GM12878 (cell line): ENCODE measurements around the gene TSPAN16. TPM values are rescaled to one million over a fixed set of nuclear protein-coding genes. Genes with fewer than 3 reads are reported as not detected.

Experiments used
- ATF7 ChIP-seq: fragments of 450-650 bp; IDR thresholded peaks from 2 replicates; pipeline ENCODE4 v1.6.1; 2016; ENCODE audit warnings: low read depth, mild to moderate bottlenecking
- EED ChIP-seq: sonication (generic); IDR thresholded peaks from 2 replicates; pipeline ENCODE4 v1.6.1; 2016; ENCODE audit warnings: antibody characterized with exemption, low read depth
- HCFC1 ChIP-seq: fragments of 150-350 bp; IDR thresholded peaks from 2 replicates; pipeline ENCODE4 v1.6.1; 2014; ENCODE audit warnings: low read length
- IKZF2 ChIP-seq, 2 experiments: fragments of 450-650 bp; IDR thresholded peaks; 2 replicates each; pipeline ENCODE4 v1.6.1; 2017; ENCODE audit warnings: mild to moderate bottlenecking in 2 of 2, moderate library complexity in 2 of 2
- IRF4 ChIP-seq: IDR thresholded peaks from 2 replicates; pipeline ENCODE4 v1.6.1; 2011; ENCODE audit warnings: low read depth, low read length
- MXI1 ChIP-seq: fragments of 150-350 bp; IDR thresholded peaks from 2 replicates; pipeline ENCODE4 v1.6.1; 2011; ENCODE audit warnings: low read depth, mild to moderate bottlenecking, inconsistent platforms, low read length, improper control_type of control experiment
- NRF1 ChIP-seq: conservative IDR thresholded peaks from 2 replicates; pipeline ENCODE4 v1.6.1; 2011; ENCODE audit warnings: mild to moderate bottlenecking, low read depth, low read length, improper control_type of control experiment
- POLR2AphosphoS5 ChIP-seq: IDR thresholded peaks from 2 replicates; pipeline ENCODE4 v1.6.1; 2011; ENCODE audit warnings: mild to moderate bottlenecking, low read length, inconsistent platforms
- POU2F2 ChIP-seq: IDR thresholded peaks from 3 replicates; pipeline ENCODE4 v1.6.1; 2011; ENCODE audit warnings: low read depth, mild to moderate bottlenecking, low read length, borderline replicate concordance
- RAD51 ChIP-seq: fragments of 450-650 bp; IDR thresholded peaks from 2 replicates; pipeline ENCODE4 v1.6.1; 2016; ENCODE audit warnings: moderate library complexity, mild to moderate bottlenecking, inconsistent platforms
- SIX5 ChIP-seq: IDR thresholded peaks from 2 replicates; pipeline ENCODE4 v1.6.1; 2011; ENCODE audit warnings: mild to moderate bottlenecking, low read depth, low read length, moderate library complexity; ENCODE audit not compliant: severe bottlenecking
- TCF3 ChIP-seq: IDR thresholded peaks from 2 replicates; pipeline ENCODE4 v1.6.1; 2012; ENCODE audit warnings: low read depth, mild to moderate bottlenecking, low read length, borderline replicate concordance; ENCODE audit not compliant: insufficient read depth
- YY1 ChIP-seq: IDR thresholded peaks from 2 replicates; pipeline ENCODE4 v1.6.1; 2011; ENCODE audit warnings: low read depth, mild to moderate bottlenecking, low read length
- polyA plus RNA-seq, 11 experiments: library from polyadenylated mRNA; depleted of rRNA in 4 of 11; unstranded in 6 of 11; stranded (reverse) in 5 of 11; fragments of >200 nt; fragmentation: Nextera tagmentation in 4 of 11; fragmentation: Illumina TruSeq in 1 of 11; extraction: Ambion mirVana in 4 of 11; extraction: Trizol in 1 of 11; gene quantifications; 1 replicate in 1 of 11; 2 replicates in 10 of 11; pipeline versions ENCODE4 v1.2.1 to v1.2.3, GENCODE V29; 2011 to 2016; ENCODE audit warnings: inconsistent platforms in 2 of 11, missing spikeins in 2 of 11, low read depth in 1 of 11
- total RNA-seq, 4 experiments: library from RNA; depleted of rRNA in 3 of 4; stranded (reverse); fragments of >200 nt in 3 of 4; fragmentation: Illumina TruSeq in 1 of 4; extraction: Trizol in 1 of 4; gene quantifications; 2 replicates each; pipeline versions ENCODE4 v1.2.1 to v1.2.3, GENCODE V29; 2013 to 2021
- TF ChIP-seq, protein P1 (sequence below): fragments of 450-650 bp; IDR thresholded peaks from 2 replicates; pipeline ENCODE4 v1.6.1; 2016; ENCODE audit warnings: mild to moderate bottlenecking, moderate library complexity, borderline replicate concordance
- TF ChIP-seq, protein P2 (sequence below): IDR thresholded peaks from 2 replicates; pipeline ENCODE4 v1.6.1; 2012; ENCODE audit warnings: low read depth, low read length, improper control_type of control experiment
- TF ChIP-seq, protein P3 (sequence below): fragments of 450-650 bp; IDR thresholded peaks from 2 replicates; pipeline ENCODE4 v1.6.1; 2018; ENCODE audit warnings: mild to moderate bottlenecking, low read depth, moderate library complexity; ENCODE audit not compliant: partially characterized antibody
- TF ChIP-seq, protein P4 (sequence below): fragments of 450-650 bp; IDR thresholded peaks from 2 replicates; pipeline ENCODE4 v1.6.1; 2014; ENCODE audit warnings: mild to moderate bottlenecking

TSPAN16 gene
- total and polyA plus RNA-seq, 10 of the 15 experiments (the other 5 are each of a cell fraction or from before 2014, with no cell fraction given) = not detected

DNA sequence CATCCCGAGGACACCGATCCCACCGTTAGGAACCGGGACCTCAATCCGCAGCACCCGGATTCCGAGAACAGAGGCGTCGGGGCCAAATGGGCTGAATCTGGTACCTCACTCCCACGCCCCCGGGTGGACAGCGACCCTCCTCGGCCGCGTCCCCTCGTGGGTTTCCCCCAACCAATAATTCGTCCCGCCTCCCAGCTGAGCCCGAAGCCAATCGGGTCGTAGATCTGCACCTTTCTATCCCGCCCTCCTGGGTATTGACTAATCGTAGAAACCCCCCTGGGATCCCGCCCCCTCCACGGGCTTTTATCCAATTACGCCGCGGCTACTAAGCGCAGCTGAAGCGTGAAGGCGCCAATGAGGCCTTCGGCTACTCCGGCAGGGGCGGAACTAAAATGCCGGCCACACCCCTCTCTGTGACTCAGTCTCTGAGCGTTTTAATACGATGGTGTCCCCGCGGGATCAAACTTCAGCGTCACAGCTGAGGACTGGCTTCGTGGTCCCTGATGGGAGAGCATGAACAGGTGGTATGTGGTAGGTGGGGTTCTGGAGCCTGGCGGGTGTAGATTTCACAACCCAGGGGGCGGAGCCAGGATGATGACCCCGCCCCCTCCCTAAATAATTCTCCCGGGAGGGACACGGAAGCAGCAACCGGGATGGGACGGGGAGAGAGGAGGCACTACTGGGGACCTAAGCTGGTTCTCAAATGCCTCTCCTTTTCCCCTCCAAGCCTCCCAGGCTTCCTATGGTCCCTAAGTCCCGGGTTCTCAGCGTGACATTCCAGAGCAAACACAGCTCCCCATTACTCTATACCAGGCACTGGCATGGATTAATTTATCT is 50.4 kb downstream of the TSPAN16 start, which contains the start of the genes CCDC159 and TMEM205 (continued):
- TF ChIP-seq, protein P1, sequence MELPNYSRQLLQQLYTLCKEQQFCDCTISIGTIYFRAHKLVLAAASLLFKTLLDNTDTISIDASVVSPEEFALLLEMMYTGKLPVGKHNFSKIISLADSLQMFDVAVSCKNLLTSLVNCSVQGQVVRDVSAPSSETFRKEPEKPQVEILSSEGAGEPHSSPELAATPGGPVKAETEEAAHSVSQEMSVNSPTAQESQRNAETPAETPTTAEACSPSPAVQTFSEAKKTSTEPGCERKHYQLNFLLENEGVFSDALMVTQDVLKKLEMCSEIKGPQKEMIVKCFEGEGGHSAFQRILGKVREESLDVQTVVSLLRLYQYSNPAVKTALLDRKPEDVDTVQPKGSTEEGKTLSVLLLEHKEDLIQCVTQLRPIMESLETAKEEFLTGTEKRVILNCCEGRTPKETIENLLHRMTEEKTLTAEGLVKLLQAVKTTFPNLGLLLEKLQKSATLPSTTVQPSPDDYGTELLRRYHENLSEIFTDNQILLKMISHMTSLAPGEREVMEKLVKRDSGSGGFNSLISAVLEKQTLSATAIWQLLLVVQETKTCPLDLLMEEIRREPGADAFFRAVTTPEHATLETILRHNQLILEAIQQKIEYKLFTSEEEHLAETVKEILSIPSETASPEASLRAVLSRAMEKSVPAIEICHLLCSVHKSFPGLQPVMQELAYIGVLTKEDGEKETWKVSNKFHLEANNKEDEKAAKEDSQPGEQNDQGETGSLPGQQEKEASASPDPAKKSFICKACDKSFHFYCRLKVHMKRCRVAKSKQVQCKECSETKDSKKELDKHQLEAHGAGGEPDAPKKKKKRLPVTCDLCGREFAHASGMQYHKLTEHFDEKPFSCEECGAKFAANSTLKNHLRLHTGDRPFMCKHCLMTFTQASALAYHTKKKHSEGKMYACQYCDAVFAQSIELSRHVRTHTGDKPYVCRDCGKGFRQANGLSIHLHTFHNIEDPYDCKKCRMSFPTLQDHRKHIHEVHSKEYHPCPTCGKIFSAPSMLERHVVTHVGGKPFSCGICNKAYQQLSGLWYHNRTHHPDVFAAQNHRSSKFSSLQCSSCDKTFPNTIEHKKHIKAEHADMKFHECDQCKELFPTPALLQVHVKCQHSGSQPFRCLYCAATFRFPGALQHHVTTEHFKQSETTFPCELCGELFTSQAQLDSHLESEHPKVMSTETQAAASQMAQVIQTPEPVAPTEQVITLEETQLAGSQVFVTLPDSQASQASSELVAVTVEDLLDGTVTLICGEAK = no peak
- TF ChIP-seq YY1 = peak; percentile 65
- TF ChIP-seq HCFC1 = peak; percentile 8; the same call in 1 of the 2 replicates
- peak in 1 of 2 experiments; percentile 34; a peak in 1 of 4 replicates for TF ChIP-seq IKZF2 (IDR thresholded peaks at IDR 0.05)
- peak; percentile 45; the same call in 1 of the 2 replicates for TF ChIP-seq RAD51
- TF ChIP-seq POLR2AphosphoS5 = no peak; the same call in 1 of the 2 replicates
- TF ChIP-seq EED = no peak
- TF ChIP-seq IRF4 = no peak
- TF ChIP-seq, protein P2, sequence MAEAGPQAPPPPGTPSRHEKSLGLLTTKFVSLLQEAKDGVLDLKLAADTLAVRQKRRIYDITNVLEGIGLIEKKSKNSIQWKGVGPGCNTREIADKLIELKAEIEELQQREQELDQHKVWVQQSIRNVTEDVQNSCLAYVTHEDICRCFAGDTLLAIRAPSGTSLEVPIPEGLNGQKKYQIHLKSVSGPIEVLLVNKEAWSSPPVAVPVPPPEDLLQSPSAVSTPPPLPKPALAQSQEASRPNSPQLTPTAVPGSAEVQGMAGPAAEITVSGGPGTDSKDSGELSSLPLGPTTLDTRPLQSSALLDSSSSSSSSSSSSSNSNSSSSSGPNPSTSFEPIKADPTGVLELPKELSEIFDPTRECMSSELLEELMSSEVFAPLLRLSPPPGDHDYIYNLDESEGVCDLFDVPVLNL = no peak
- TF ChIP-seq MXI1 = peak; percentile 73; the same call in 1 of the 2 replicates
- TF ChIP-seq, protein P3, sequence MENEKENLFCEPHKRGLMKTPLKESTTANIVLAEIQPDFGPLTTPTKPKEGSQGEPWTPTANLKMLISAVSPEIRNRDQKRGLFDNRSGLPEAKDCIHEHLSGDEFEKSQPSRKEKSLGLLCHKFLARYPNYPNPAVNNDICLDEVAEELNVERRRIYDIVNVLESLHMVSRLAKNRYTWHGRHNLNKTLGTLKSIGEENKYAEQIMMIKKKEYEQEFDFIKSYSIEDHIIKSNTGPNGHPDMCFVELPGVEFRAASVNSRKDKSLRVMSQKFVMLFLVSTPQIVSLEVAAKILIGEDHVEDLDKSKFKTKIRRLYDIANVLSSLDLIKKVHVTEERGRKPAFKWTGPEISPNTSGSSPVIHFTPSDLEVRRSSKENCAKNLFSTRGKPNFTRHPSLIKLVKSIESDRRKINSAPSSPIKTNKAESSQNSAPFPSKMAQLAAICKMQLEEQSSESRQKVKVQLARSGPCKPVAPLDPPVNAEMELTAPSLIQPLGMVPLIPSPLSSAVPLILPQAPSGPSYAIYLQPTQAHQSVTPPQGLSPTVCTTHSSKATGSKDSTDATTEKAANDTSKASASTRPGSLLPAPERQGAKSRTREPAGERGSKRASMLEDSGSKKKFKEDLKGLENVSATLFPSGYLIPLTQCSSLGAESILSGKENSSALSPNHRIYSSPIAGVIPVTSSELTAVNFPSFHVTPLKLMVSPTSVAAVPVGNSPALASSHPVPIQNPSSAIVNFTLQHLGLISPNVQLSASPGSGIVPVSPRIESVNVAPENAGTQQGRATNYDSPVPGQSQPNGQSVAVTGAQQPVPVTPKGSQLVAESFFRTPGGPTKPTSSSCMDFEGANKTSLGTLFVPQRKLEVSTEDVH = peak; percentile 15
- peak; percentile 56; the same call in 1 of the 2 replicates for TF ChIP-seq ATF7
- TF ChIP-seq NRF1 = no peak
- TF ChIP-seq TCF3 = 0 out of 2 replicates have a peak, but pooled peaks have one; percentile 56
- TF ChIP-seq POU2F2 = peak; percentile 72; the same call in 2 of the 3 replicates
- TF ChIP-seq, protein P4, sequence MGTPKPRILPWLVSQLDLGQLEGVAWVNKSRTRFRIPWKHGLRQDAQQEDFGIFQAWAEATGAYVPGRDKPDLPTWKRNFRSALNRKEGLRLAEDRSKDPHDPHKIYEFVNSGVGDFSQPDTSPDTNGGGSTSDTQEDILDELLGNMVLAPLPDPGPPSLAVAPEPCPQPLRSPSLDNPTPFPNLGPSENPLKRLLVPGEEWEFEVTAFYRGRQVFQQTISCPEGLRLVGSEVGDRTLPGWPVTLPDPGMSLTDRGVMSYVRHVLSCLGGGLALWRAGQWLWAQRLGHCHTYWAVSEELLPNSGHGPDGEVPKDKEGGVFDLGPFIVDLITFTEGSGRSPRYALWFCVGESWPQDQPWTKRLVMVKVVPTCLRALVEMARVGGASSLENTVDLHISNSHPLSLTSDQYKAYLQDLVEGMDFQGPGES = peak; percentile 87; the same call in 1 of the 2 replicates
- TF ChIP-seq SIX5 = no peak
